ENCODE measurements around the gene SFMBT2. TPM values are rescaled to one million over a fixed set of nuclear protein-coding genes. Genes with fewer than 3 reads are reported as not detected.

Gene SFMBT2
- total RNA-seq, 4 donors from 2014 or later: 0.60 to 8.6 (median 2.5) TPM

GRCh38 chr10:7209458-7209857, 201.4 kb downstream of the SFMBT2 start:
- no peaks in the 10 kb centered on the region for H3K27me3 ChIP-seq
- no peak overlapping the region for H3K27ac ChIP-seq
- DNase-seq: no peak
- intact Hi-C loops (cut with DNase I; ENCODE audit: low total_unique reads): no loop called here
- in situ Hi-C loops (cut with MboI; ENCODE audit: low pct_ligation_motif_present in 1 of 4, low pct_unique_long_range_greater_than_20kb in 1 of 4, low sequenced_read_pairs in 3 of 4): no loop called here
- H3K9me3 ChIP-seq: no peaks in the 10 kb centered on the region
- TF ChIP-seq POLR2A (IDR thresholded peaks at IDR 0.05) (no peak), POLR2AphosphoS5 (IDR thresholded peaks at IDR 0.05) (no peak), EP300 (IDR thresholded peaks at IDR 0.05; ENCODE audit: low read depth) (no peak), CTCF (IDR thresholded peaks at IDR 0.05) (no peak)
- H3K4me1 ChIP-seq: no peaks in the 10 kb centered on the region
- H3K36me3 ChIP-seq: no peaks in the 10 kb centered on the region
- WGBS, 2 donors (ENCODE audit: low coverage in 1 of 2): 76 to 81% methylated on average over 2 of the region's 2 CpGs
- no peak overlapping the region for H3K4me3 ChIP-seq

- no peak overlapping the region for H3K4me3 ChIP-seq
- in situ Hi-C loops (cut with MboI; ENCODE audit: low pct_ligation_motif_present in 1 of 4, low pct_unique_long_range_greater_than_20kb in 1 of 4, low sequenced_read_pairs in 3 of 4): no loop called here
- no peaks in the 10 kb centered on the region for H3K9me3 ChIP-seq
- no peak for TF ChIP-seq EP300 (IDR thresholded peaks at IDR 0.05; ENCODE audit: low read depth)
- TF ChIP-seq CTCF (IDR thresholded peaks at IDR 0.05): no peak
- TF ChIP-seq POLR2AphosphoS5 (IDR thresholded peaks at IDR 0.05): no peak
- TF ChIP-seq POLR2A (IDR thresholded peaks at IDR 0.05): no peak
- DNase-seq: no peak
- 71 to 84% methylated on average over 3 to 6 of the region's 6 CpGs for WGBS, 2 donors (ENCODE audit: low coverage in 1 of 2)
- intact Hi-C loops (cut with DNase I; ENCODE audit: low total_unique reads): no loop called here
- no peaks in the 10 kb centered on the region for H3K27me3 ChIP-seq
- H3K27ac ChIP-seq: no peak overlapping the region
- no peaks in the 10 kb centered on the region for H3K36me3 ChIP-seq
- no peaks in the 10 kb centered on the region for H3K4me1 ChIP-seq
Observed at GRCh38 chr10:7206412-7207100, 204.3 kb downstream of the SFMBT2 start.

GRCh38 chr10:7205656-7206055, 205.2 kb downstream of the SFMBT2 start:
- DNase-seq: no peak
- H3K36me3 ChIP-seq: no peaks in the 10 kb centered on the region
- in situ Hi-C loops (cut with MboI; ENCODE audit: low pct_ligation_motif_present in 1 of 4, low pct_unique_long_range_greater_than_20kb in 1 of 4, low sequenced_read_pairs in 3 of 4): no loop called here
- no peaks in the 10 kb centered on the region for H3K27me3 ChIP-seq
- H3K27ac ChIP-seq: no peak overlapping the region
- TF ChIP-seq POLR2A (IDR thresholded peaks at IDR 0.05) (no peak), CTCF (IDR thresholded peaks at IDR 0.05) (no peak), EP300 (IDR thresholded peaks at IDR 0.05; ENCODE audit: low read depth) (no peak), POLR2AphosphoS5 (IDR thresholded peaks at IDR 0.05) (no peak)
- 84 to 92% methylated on average over 1 of the region's 1 CpG for WGBS, 2 donors (ENCODE audit: low coverage in 1 of 2)
- no peaks in the 10 kb centered on the region for H3K4me1 ChIP-seq
- H3K9me3 ChIP-seq: no peaks in the 10 kb centered on the region
- intact Hi-C loops (cut with DNase I; ENCODE audit: low total_unique reads): no loop called here
- H3K4me3 ChIP-seq: no peak overlapping the region

- Histone ChIP-seq H3K4me3 (no peak overlapping the region), H3K27me3 (no peaks in the 10 kb centered on the region), H3K27ac (no peak overlapping the region), H3K36me3 (peaks cover 0 to 5% (median 0%) of the 10 kb centered on the region in 4 donors), H3K9me3 (no peaks in the 10 kb centered on the region), H3K4me1 (no peaks in the 10 kb centered on the region)
- in situ Hi-C loops (cut with MboI; ENCODE audit: low pct_ligation_motif_present in 1 of 4, low pct_unique_long_range_greater_than_20kb in 1 of 4, low sequenced_read_pairs in 3 of 4) (no loop called here), intact Hi-C loops (cut with DNase I; ENCODE audit: low total_unique reads) (no loop called here)
- TF ChIP-seq POLR2AphosphoS5 (IDR thresholded peaks at IDR 0.05) (no peak), CTCF (IDR thresholded peaks at IDR 0.05) (no peak), POLR2A (IDR thresholded peaks at IDR 0.05) (no peak), EP300 (IDR thresholded peaks at IDR 0.05; ENCODE audit: low read depth) (no peak)
- DNase-seq: no peak
- 65 to 80% methylated on average over 4 of the region's 4 CpGs for WGBS, 2 donors (ENCODE audit: low coverage in 1 of 2)
Observed at GRCh38 chr10:7202793-7203355, 208.0 kb downstream of the SFMBT2 start.
